Fibroblast of villous mesenchyme (primary cell): ENCODE measurements around the gene SLC24A3. TPM values are rescaled to one million over a fixed set of nuclear protein-coding genes. Genes with fewer than 3 reads are reported as not detected.

ENCODE experiments used
- DNase-seq: peaks from one replicate; pipeline ENCODE4 v3.0.0-alpha.2; 2010; ENCODE audit warnings: low read depth
- H3K4me3 ChIP-seq: 2 replicates; pipeline ENCODE4 v1.5.1; 2011; ENCODE audit warnings: low read depth, mild to moderate bottlenecking, low read length
- total RNA-seq: library from RNA; depleted of rRNA; stranded (reverse); fragments of >200 nt; gene quantifications from 2 replicates; pipeline ENCODE4 v1.2.3, GENCODE V29; 2012
- TF ChIP-seq, protein P1 (sequence below): IDR thresholded peaks from 2 replicates; pipeline ENCODE4 v1.5.1; 2012; ENCODE audit warnings: low read depth, mild to moderate bottlenecking, low read length; ENCODE audit not compliant: insufficient read depth

Gene SLC24A3
- total RNA-seq, 1 donor, result 0.86 TPM

DNA sequence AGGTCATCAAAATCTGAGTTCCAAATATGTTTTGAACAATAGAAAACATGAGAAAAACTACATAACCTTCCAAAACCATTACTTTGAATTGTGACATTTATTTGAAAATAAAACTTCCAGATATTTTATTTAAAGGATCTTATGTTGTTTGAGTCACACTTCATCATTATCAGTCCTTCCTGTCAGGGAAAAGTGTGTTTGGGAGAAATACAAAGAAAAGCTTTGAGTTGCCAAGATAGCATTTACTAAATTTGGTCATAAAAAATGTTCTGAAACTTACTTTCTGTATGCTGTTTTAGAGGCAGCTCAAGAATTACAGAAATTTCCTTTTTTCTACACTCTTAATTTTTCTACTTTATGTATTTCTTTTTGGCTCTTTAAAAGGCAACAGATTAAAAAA lies 337.5 kb downstream of the SLC24A3 start:
- TF ChIP-seq, protein P1, sequence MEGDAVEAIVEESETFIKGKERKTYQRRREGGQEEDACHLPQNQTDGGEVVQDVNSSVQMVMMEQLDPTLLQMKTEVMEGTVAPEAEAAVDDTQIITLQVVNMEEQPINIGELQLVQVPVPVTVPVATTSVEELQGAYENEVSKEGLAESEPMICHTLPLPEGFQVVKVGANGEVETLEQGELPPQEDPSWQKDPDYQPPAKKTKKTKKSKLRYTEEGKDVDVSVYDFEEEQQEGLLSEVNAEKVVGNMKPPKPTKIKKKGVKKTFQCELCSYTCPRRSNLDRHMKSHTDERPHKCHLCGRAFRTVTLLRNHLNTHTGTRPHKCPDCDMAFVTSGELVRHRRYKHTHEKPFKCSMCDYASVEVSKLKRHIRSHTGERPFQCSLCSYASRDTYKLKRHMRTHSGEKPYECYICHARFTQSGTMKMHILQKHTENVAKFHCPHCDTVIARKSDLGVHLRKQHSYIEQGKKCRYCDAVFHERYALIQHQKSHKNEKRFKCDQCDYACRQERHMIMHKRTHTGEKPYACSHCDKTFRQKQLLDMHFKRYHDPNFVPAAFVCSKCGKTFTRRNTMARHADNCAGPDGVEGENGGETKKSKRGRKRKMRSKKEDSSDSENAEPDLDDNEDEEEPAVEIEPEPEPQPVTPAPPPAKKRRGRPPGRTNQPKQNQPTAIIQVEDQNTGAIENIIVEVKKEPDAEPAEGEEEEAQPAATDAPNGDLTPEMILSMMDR, result no peak
- no peak for DNase-seq
- H3K4me3 ChIP-seq, result no peak overlapping the region

DNA sequence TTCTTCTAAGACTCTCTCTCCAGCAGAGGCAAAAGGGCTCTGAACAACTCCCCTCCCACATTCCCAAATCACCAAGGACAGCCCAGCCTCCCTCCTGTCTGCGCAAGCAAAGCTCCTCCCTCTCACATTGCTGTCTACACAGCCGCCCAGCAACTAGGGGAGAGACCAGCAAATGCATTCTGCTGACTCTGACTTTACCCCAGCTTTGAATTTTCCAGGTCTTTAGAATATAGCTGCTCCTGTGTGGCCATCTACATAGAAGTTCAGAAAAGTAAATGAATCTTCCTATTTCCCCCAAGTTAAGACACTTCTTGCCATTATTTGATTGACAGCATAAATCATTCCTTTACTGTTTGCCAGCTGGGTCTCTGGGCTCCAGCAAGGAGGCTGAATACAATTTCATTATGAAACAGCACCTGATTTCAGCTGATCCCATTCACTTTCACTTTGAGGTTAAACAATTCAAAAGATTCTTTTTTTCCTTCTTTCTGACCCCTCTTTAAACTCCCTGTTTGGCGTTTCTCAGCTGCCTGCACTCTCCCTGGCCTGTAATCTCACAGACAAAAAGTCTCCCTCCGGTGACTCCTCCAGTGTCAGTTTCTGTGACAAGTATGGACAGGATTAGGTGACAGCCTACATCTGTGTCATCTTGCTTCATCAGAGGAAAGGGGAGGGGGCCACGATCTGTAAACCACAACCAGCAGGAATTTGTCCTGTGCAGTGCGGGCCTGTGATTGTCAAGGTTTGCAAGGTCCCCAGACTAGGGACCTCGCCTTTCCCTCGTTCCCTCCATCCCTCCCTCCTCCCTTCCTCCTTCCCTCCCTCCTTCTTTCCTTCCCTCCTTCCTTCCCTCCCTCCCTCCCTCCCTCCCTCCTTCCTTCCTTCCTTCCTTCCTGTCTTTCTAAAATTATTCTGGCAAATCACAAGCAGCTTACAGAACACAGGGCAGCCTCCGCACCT lies 340.1 kb downstream of the SLC24A3 start:
- TF ChIP-seq, protein P1, result no peak
- no peak overlapping the region for H3K4me3 ChIP-seq
- peak; percentile 4 for DNase-seq

DNA sequence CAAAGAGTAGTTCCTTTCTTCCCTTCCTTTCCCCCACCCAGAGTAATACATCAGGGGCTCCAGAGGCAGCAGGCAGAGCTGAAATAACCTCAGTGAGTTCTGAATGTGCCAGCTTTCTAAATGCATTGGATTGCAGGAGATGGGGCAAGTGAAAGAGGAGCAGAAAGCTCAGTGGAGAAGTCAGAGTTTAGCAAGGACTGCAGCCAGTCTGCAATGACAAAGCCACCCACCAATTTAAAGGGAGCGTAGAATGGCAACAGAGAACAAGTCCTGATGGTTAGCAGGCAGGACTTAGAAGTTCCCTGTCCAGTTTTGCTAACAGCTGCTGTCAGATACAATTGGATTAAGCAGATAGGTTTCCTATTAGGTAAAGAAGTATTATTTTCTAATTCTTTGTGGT lies 342.2 kb downstream of the SLC24A3 start:
- H3K4me3 ChIP-seq, result no peak overlapping the region
- TF ChIP-seq, protein P1, result no peak
- no peak for DNase-seq

DNA sequence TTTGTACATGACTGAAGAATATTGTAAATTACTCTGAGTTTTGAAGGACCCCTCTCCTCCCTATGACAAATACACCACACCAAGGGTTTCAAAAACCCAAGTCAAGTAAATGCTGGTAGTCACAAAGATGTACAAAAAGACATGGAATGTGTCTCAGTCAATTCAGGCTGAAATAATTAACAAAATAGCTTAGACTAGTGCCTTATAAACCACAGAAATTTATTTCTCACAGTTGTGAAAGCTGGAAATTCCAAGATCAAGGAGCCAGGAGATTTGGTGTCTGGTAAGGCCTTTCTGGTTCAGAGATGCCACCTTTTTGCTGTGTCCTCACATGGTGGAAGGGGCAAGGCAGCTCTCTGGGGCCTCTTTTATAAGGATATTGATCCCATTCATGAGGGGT lies 343.3 kb downstream of the SLC24A3 start:
- TF ChIP-seq, protein P1, result no peak
- DNase-seq, result no peak
- H3K4me3 ChIP-seq, result no peak overlapping the region

DNA sequence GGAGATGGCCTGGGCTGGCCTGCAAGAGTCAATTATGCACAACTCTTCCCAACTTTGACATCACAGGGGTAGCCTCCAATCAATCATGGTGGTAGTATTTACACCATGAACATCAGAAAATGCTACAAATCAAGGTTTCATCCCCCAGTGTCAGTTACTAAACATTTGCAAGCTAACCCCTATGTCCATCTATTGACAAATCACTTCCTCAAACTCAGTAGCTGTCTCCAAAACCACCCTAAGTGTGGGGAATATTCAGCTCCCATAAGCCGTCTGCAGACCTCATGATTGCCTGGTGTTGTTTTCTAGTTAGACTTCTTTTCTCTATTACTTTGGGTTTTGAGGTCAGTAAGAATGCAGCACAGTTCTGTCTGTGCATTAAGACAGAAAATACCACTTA lies 344.8 kb downstream of the SLC24A3 start:
- no peak for DNase-seq
- TF ChIP-seq, protein P1, result no peak
- no peak overlapping the region for H3K4me3 ChIP-seq

DNA sequence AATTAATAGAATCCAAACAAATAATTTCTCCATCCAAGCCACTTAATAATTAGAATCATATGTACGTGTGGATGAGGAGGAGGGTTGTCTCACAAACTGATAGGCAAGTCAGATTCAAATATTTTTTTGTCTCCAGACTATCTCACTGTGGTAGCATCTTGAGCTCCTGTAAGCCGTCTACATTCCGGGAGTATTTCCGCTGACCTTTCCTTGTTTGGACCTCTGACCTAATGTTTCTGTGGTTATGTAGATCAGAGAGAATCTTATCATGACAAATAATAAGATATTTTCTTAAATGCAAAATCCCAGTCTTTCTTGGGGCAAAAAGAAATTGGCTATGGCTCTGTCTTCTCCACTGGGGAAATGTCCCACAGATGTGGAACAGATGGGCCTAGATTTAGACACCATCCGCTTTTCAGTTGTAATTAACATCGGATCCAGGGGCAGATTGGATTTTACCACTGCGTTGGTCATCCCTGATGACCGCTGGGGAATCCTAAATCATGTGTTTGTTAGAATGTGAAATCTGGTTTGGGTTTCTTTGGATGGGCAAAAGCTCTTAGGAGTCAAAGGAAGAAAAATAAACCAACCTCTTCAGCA lies 348.5 kb downstream of the SLC24A3 start:
- H3K4me3 ChIP-seq, result no peak overlapping the region
- peak; percentile 37 for DNase-seq
- TF ChIP-seq, protein P1, result no peak

DNA sequence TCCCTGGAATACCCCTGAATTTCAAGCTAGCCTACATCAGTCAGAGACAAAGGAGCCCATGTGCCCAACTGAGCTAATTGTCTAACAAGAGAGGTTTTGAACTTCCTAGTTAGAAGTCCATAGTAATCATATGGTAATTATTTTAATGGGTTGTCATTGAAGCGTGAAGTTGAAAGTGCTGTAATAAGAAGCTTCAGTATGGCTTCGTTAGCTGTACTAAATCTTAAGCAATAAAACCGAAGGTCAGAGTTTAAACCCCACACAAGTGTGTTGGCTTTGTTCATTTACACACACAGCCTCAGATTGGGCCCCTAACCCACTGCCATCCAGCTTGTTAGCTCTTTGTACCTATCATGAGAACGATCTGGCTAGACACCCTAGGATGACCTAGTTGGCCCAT lies 350.0 kb downstream of the SLC24A3 start:
- no peak overlapping the region for H3K4me3 ChIP-seq
- TF ChIP-seq, protein P1, result no peak
- no peak for DNase-seq
